Suppressor macrophage treated with lipopolysaccharide for 1 hour (primary cell): ENCODE results near the gene LMBR1.
A peak's percentile ranks its signal among the peaks of the same experiment; 100 is the strongest.
"Not testable (repeated sequence)": the region's sequence is repeated elsewhere in the genome, so short reads cannot be mapped to it uniquely, and the experiment has no call there.

Experiments
- DNase-seq, 3 donors: peaks; one replicate each; pipeline ENCODE4 v3.0.0-alpha.2; 2020 to 2022

Gene LMBR1, protein sequence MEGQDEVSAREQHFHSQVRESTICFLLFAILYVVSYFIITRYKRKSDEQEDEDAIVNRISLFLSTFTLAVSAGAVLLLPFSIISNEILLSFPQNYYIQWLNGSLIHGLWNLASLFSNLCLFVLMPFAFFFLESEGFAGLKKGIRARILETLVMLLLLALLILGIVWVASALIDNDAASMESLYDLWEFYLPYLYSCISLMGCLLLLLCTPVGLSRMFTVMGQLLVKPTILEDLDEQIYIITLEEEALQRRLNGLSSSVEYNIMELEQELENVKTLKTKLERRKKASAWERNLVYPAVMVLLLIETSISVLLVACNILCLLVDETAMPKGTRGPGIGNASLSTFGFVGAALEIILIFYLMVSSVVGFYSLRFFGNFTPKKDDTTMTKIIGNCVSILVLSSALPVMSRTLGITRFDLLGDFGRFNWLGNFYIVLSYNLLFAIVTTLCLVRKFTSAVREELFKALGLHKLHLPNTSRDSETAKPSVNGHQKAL

DNA sequence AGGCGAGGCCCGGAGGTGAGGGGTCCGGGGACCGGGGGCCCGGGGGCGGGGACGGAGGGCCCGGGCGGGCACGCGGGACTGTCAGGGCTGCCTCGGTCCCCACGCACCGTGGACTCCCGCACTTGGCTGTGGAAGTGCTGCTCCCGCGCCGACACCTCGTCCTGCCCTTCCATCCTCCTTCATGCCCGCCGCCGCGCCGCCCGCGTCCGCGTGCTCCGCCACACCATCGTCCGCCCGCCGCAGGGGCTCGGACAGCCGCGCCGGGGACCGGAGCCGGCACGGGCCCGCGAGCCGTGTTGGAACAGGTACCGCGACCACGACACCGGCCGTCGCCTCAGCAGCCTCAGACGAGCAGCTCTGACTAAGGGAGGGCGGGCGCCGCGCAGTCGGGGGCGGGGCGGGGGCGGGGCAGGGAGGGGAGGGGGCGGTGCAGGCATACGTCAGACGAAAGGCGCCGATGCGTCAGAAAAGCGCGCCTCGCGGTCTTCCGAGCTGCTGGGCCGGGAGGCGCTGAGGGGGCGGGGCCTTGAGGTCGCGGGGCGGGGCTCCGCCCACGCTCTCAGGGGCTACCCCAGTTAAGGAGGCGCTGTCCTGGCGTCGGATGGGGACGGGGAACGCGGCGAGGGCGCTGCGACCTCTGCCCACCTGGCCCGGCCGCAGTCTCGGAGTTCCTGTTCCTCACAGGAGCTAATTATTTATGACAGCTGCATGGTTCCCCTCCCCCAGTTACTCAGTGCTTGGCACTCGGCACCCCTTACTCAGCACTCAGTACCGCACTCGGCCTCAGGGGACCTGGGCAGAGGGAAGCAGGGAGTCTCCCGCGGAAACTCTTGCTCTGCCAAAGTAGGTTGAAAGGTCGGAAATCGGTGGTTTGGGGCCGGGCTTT lies at the start of gene LMBR1:
Gene LMBR1, minus strand, starts transcription at position 363 of the 886 bp plus-strand sequence. Its CDS starts 190 bp downstream, at position 173.
- peak; percentile 97 to 99 (median 98) for DNase-seq

DNA sequence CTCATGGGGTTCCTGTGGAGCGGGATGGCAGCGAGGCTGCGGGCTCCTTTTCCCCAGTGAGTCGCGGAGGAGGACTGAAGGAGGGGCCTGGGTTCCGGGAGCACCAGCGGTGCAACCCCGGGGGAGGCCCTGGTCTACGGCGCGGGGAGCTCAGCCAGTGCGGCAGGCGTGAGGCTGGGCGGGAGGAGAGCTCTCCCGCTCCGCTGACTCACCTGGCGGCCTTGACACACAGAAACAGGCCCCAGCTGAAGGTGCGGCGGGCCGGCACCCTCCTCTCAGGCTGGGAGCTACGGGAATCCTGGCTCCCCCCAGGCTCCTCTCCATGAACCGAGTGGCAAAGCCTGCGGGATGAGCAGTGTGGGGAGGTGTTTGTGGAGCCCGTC lies 49.7 kb upstream of the LMBR1 start:
- no peak for DNase-seq

DNA sequence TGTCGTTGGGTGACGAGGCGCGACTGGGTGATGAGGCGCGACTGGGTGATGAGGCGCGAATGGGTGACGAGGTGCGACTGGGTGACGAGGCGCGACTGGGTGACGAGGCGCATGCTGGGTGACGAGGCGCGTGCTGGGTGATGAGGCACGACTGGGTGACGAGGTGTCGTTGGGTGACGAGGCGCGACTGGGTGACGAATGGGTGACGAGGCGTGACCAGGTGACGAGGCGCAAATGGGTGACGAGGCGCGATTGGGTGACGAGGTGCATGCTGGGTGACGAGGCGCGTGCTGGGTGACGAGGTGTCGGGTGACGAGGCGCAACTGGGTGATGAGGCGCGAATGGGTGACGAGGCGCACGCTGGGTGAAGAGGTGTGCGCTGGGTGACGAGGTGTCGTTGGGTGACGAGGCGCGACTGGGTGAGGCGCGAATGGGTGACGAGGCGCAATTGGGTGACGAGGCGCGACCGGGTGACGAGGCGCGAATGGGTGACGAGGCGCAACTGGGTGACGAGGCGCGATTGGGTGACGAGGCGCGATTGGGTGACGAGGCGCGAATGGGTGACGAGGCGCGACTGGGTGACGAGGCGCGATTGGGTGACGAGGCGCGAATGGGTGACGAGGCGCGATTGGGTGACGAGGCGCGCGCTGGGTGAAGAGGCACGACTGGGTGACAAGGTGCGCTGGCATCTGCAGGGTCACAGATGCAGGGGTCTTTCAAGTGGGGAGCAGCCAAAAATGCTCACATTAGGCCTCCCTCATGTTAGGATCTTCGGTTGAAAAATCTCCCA lies 48.6 kb upstream of the LMBR1 start:
- DNase-seq = no peak

DNA sequence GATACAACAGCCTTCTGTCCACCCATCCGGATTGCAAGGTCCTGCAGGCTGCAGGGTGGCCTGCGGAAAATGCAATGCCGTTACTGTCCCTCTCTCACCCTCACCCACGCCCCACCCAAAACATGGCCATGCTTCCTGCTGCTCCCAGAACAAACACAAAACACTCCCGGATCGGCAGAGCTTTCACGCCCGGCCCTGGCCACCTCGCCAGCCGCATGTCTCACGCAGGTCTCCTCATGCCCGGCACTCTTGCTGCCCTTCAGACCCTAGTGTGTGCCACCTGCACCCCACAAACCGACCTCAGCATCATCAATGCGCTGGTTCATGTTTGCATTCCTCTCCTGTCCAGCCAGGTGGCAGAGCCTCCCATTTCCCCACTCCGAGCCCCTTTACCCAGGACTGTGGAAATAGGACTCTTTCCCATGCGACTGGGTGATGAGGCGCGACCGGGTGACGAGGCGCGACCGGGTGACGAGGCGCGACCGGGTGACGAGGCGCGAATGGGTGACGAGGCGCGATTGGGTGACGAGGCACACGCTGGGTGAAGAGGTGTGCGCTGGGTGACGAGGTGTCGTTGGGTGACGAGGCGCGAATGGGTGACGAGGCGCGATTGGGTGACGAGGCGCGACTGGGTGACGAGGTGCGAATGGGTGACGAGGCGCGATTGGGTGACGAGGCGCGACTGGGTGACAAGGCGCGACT lies 47.6 kb upstream of the LMBR1 start:
- DNase-seq = no peak

DNA sequence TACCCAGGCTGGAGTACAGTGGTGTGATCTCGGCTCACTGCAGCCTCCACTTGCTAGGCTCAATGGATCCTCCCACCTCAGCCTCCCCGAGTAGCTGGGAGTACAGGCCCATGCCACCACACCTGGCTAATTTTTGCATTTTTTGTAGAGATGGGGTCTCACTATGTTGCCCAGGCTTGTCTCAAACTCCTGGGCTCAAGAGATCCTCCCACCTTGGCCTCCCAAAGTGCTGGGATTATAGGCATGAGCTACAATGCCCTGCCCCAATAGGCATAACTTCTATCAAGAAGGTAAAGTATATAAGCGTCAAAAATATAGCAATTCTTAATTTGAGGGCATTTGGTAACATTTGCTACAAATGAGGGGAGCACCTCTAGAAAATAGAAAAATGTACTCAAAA lies 43.8 kb upstream of the LMBR1 start:
- not testable (repeated sequence) for DNase-seq

DNA sequence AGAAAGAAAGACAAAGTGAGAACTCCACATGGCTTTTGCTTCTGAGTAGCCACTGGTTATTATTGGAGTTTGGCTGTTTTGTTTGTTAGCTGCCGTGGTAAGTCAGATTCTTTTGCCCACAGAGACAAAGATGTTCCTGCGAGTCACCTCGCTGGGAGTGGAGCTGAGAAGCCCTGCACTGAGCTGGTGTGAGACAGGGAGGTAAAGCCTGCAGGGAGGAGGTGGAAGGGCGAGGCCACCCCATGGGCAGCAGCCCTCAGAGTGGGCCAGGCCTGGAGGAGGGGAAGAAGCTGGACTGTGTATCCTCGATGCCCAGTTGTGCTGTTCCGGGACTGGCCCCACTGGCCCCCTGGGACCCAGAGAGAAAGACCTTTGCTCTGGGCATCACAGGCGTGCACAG lies 42.3 kb upstream of the LMBR1 start:
- no peak for DNase-seq

DNA sequence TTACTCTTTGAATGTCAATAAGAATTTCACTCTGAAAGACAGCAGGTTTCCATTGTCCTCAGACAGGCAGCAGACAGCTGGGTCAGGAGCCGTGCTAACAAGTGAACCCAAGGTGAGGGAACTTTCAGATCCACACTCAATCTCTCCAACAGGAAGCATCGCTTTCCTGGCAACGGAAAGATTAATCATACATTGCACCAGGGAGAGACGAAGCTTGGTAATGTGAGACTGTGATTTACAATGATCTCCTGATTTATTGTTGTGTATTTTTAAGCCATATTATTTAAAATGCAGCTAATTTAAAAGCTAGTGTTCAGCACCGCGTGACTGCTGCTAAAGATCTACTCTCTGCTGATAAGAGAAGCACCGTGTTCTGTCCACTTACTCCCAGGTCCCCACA lies 39.0 kb upstream of the LMBR1 start:
- DNase-seq = no peak

DNA sequence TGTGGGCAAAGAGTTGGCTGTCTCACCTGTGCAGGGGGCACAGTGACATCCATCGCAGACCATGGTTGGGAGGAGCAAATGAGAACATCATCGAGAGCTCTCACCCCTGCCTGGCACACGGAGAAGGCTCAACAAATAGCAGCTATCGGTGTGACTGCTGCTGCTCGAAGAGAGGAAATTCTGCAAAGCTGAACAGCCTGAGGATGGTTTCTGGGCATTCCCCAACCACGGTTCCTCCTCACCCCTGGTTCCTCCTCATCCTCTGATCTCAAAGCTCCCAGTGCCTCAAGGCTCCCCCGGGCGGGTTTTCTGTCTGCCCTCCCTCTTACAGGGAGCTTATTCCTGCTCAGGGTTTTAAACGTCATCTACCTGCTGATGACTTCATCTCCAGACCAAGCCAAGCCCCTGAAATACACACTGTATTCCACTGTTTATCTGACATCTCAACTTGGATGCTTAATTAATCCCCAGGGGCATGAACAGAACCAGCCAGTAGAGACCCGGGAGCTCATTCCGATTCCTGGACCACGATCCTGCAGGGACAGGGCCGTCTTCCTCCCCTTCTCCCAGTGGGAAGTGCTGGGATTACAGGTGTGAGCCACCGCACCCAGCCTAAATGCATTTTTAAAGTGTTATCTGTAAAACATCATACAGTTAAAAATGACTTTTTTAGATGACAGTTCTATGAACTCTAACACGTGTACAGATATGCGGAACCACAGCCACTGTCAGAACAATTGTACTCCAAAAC lies 37.0 kb upstream of the LMBR1 start:
- DNase-seq = peak in 1 of 3 donors; percentile 15

DNA sequence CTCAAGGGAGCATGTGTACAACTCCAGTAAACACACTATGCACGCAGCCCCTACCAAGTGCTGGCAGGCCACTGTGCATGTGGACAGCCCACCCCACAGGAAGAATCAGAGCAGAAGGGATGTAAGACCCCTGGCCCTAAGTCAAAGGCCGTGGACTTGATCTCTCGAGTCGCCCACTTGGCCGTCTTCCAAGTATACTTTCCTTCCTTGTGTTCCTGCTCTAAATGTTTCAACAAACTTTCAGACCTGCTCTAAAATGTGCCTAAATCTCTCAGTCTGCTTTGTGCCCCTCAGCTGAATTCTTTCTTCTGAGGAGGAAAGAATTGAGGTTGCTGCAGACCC lies 35.4 kb upstream of the LMBR1 start:
- no peak for DNase-seq

DNA sequence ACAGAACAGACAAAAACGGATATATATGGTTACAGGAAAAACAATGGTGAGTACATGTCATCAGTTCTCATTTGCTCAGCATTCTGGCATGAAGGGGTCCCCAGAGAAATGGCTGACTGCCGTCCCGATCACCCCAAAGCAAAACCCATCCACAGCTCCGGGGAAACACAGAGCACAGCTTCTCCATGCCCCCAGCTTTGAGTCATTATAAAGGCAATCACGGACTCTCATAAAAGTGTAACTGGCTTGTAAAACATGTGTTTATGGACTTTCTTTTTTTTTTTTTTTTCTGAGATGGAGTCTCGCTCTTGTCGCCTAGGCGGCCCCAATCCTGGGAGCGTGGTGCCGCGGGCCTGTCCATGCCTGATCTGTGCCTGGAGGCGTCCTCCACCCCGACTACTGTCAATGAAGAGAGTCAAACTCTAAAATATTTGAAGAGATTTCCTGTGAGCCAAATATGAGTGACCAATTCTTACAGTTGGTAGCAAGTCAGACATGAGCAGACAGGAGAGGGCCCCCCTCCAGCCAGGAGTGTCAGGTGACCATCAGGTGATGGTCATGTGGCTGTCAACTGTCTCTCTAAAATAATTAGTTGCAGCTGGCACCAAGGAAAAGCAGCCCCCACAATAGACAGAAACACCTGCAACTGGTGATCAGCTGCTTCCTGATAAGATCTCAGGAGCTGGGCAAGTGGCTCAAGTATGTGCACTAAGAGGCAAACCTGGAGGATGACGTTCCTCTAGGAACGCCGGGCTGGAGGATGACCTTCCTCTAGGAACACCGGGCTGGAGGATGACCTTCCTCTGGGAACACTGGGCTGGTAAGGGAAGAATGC lies 34.8 kb upstream of the LMBR1 start:
- no peak for DNase-seq

DNA sequence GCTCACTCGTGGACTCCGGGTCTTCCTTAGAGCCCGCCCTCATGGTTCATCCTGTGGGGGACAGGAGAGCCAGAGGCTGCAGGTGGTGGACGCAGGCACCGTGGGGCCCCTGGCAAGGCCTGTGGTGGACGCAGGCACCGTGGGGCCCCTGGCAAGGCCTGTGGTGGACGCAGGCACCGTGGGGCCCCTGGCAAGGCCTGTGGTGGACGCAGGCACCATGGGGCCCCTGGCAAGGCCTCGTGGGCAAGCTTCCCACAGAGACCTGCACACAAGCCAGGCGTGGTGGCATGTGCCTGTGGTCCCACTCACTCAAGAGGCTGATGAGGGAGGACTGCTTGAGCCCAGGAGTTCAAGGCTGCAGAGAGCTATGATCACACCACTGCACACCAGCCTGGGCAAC lies 32.8 kb upstream of the LMBR1 start:
- not testable (repeated sequence) for DNase-seq

DNA sequence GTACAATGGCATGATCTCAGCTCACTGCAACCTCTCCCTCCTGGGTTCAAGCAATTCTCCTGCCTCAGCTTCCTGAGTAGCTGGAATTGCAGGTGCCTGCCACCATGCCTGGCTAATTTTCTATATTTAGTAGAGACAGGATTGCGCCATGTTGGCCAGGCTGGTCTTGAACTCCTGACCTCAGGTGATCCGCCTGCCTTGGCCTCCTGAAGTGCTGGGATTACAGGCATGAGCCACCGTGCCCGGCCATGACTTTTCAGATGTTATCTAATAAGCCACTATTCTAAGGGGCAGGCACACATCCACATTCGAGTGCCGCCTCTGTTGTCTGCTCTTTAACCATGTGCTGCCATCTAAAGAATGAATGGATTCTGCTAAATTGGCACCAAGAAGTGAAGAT lies 29.3 kb upstream of the LMBR1 start:
- DNase-seq = not testable (repeated sequence)

DNA sequence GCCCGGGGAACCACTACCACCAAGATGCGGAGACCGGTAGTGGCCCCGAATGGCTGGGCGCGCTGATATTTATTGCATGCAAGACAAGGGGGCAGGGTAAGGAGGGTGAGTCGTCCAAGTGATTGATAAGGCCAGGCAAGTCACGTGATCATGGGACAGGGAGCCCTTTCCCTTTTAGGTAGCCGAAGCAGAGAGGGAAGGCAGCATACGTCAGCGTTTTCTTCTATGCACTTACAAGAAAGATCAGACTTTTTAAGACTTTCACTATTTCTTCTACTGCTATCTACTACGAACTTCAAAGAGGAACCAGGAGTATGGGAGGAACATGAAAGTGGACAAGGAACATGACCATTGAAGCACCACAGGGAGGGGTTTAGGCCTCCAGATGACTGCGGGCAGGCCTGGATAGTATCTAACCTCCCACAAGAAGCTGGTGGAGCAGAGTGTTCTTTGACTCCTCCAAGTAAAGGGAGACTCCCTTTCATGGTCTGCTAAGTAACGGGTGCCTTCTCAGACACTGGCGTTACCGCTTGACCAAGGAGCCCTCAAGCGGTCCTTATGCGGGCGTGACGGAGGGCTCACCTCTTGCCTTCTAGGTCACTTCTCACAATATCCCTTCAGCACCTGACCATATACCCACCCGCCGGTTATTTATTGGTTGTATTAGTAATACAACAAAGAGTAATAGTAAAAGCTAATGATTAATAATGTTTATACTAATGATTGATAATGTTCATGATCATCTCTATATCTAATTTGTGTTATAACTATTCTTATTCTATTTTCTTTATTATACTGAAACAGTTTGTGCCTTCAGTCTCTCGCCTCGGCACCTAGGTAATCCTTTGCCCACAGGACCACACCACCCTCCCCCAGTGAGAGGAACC lies 27.7 kb upstream of the LMBR1 start:
- DNase-seq = not testable (repeated sequence)

DNA sequence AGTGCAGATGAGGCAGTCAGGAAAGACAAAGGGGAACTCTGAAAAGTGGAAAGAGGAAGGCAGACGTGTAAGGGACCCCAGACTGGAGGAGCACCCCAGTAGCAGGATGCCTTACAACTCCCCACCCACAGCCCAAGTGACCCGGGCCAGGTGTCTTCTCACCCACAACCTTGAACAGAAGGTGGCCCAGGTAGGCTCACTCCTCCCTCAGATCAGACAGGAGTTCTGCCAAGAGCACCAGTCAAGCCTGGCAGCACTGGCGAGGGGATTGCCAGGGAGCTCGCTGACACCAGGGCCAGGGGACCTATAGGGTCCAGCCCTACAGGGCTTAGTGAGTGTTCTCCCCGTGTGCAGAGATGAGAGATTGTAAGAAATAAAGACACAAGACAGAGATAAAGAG lies 27.1 kb upstream of the LMBR1 start:
- no peak for DNase-seq

DNA sequence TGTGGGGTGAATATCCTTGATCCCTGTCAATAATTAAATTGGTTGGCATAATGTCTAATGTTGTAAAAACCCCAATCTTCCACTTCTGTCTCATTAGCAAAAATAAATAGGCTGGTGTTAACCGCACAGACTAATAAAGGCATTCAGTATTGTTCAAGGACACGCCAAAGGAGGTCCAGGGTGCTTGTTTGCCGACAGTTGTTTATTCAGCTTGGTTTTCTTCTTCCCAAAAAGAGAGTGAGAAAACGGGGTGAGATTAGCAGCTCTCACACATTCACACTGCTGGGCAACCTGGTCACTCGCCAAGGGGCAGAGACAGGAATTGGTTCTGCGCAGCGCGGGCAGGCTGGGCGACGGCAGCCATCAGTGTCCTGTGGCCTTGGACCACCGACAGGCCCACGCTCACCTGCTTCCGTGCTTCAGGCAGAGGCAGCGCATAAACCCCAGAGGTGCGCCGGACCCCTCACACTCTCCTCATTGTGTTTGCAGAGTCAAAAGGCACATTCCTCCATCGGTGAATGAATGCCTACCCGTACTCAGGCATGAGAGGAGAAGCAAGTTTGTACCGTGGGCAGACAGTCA lies 26.2 kb upstream of the LMBR1 start:
- no peak for DNase-seq

DNA sequence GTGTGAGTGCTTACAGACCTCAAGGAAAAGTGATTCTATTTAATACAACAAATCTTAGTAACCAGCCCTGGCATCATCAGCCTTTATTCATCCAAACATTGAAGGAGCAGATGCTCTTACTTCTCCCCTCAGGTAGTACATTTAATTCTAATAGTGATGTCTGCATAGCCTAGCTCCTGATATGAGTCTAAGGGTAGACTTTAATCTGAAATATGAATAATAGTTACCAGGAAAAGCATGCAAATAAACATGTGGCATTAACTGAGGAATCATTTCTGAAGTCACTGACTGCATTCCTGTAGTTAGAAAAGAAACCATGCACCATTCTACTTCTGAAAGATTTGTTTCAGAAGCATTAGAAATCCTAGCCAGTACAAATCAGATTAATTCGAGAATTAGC lies 25.7 kb upstream of the LMBR1 start:
- no peak for DNase-seq

DNA sequence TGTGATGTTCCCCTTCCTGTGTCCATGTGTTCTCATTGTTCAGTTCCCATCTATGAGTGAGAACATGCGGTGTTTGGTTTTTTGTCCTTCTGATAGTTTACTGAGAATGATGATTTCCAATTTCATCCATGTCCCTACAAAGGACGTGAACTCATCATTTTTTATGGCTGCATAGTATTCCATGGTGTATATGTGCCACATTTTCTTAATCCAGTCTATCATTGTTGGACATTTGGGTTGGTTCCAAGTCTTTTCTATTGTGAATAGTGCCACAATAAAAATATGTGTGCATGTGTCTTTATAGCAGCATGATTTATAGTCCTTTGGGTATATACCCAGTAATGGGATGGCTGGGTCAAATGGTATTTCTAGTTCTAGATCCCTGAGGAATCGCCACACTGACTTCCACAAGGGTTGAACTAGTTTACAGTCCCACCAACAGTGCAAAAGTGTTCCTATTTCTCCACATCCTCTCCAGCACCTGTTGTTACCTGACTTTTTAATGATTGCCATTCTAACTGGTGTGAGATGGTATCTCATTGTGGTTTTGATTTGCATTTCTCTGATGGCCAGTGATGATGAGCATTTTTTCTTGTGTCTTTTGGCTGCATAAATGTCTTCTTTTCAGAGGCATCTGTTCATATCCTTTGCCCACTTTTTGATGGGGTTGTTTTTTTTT lies 16.7 kb upstream of the LMBR1 start:
- not testable (repeated sequence) for DNase-seq

DNA sequence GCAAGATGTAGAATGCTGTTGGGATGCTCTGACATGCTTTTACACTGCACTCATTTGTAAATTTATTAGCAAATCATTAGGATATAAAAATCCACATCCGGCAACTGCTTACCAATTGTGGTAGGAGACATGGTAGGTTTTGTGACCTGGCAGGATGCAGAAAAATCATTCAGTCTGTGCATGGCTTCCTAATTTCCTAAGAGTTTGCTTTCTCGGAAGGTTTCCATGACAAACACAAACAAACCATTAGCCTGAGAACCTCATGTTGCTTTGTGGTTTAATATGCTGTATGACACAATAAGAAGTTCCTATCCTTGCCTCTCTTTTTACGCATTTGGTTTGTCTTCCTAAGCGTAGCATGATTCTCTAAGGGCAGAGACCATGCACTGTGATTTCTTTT lies 14.7 kb upstream of the LMBR1 start:
- DNase-seq = no peak

DNA sequence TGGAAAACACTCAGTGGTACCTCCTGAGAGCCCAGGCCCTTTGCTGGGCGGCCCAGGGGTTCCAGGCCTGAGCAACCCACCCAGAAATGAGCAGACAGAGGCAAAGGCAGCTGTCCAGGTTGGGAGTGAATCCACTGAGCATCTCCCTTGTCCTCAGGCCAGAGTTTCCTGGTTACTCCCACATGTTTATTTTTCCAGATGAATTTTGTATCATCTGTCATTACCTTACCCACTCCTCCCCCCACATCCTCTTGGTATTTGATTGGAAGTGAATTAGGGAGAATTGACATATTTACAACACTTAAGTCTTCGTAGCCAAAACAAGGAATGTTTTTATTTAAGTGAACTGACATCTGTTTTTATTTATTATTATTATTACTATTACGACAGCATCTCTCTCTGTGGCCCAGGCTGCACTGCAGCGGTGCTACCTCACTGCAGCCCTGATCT lies 13.2 kb upstream of the LMBR1 start:
- no peak for DNase-seq
